ENCODE measurements around the gene KCNA10.

Gene KCNA10

GRCh38 chr1:110488867-110489266, 30.1 kb downstream of the KCNA10 start:
- no peaks in the 10 kb centered on the region for H3K27me3 ChIP-seq (ENCODE audit: insufficient read depth, poor library complexity, severe bottlenecking)
- no peak for TF ChIP-seq POLR2AphosphoS5 (IDR thresholded peaks at IDR 0.05; ENCODE audit: low read depth)
- TF ChIP-seq GABPA (IDR thresholded peaks at IDR 0.05; ENCODE audit: low read depth) = no peak
- TF ChIP-seq SPI1 (IDR thresholded peaks at IDR 0.05; ENCODE audit: borderline replicate concordance, low read depth) = no peak
- TF ChIP-seq CTCF (IDR thresholded peaks at IDR 0.05; ENCODE audit: insufficient read depth, low read length) = no peak
- TF ChIP-seq, protein P1, sequence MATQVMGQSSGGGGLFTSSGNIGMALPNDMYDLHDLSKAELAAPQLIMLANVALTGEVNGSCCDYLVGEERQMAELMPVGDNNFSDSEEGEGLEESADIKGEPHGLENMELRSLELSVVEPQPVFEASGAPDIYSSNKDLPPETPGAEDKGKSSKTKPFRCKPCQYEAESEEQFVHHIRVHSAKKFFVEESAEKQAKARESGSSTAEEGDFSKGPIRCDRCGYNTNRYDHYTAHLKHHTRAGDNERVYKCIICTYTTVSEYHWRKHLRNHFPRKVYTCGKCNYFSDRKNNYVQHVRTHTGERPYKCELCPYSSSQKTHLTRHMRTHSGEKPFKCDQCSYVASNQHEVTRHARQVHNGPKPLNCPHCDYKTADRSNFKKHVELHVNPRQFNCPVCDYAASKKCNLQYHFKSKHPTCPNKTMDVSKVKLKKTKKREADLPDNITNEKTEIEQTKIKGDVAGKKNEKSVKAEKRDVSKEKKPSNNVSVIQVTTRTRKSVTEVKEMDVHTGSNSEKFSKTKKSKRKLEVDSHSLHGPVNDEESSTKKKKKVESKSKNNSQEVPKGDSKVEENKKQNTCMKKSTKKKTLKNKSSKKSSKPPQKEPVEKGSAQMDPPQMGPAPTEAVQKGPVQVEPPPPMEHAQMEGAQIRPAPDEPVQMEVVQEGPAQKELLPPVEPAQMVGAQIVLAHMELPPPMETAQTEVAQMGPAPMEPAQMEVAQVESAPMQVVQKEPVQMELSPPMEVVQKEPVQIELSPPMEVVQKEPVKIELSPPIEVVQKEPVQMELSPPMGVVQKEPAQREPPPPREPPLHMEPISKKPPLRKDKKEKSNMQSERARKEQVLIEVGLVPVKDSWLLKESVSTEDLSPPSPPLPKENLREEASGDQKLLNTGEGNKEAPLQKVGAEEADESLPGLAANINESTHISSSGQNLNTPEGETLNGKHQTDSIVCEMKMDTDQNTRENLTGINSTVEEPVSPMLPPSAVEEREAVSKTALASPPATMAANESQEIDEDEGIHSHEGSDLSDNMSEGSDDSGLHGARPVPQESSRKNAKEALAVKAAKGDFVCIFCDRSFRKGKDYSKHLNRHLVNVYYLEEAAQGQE (IDR thresholded peaks at IDR 0.05; ENCODE audit: insufficient replicate concordance, low read depth) = no peak
- H3K4me3 ChIP-seq (replicated peaks; ENCODE audit: insufficient read depth, low read length) = no peak overlapping the region
- no peak overlapping the region for H3K27ac ChIP-seq (replicated peaks)
- DNase-seq (ENCODE audit: low read depth in 1 of 2, low spot score in 1 of 2) = no peak

GRCh38 chr1:110488161-110488560, 30.8 kb downstream of the KCNA10 start:
- no peak overlapping the region for H3K27ac ChIP-seq (replicated peaks)
- H3K4me3 ChIP-seq (replicated peaks; ENCODE audit: insufficient read depth, low read length) = no peak overlapping the region
- no peak for DNase-seq (ENCODE audit: low read depth in 1 of 2, low spot score in 1 of 2)
- TF ChIP-seq POLR2AphosphoS5 (IDR thresholded peaks at IDR 0.05; ENCODE audit: low read depth) (no peak), SPI1 (IDR thresholded peaks at IDR 0.05; ENCODE audit: borderline replicate concordance, low read depth) (no peak), CTCF (IDR thresholded peaks at IDR 0.05; ENCODE audit: insufficient read depth, low read length) (no peak), GABPA (IDR thresholded peaks at IDR 0.05; ENCODE audit: low read depth) (no peak)
- TF ChIP-seq, protein P1 (IDR thresholded peaks at IDR 0.05; ENCODE audit: insufficient replicate concordance, low read depth) = no peak
- no peaks in the 10 kb centered on the region for H3K27me3 ChIP-seq (ENCODE audit: insufficient read depth, poor library complexity, severe bottlenecking)

DNA sequence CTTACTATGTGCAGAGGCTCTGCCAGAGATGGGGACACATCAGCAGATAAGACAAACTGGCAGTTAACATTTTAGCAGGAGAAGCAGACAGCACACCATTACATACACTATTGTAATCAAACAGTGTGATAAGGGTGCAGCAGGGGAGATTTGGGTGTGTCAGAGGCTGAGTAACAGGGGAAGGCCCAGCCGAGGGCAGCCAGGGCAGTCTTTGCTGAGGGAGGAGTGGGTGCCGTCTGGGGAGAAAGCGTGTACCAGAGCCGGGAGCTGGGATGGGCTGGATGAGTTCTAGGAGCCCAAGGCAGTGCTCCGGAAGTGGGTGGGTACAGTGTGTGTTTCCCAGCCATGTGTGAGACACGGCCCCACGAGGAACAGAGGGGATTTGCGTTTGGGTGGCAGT, 31.2 kb downstream of the KCNA10 start:
- Histone ChIP-seq H3K4me3 (replicated peaks; ENCODE audit: insufficient read depth, low read length) (no peak overlapping the region), H3K27me3 (ENCODE audit: insufficient read depth, poor library complexity, severe bottlenecking) (no peaks in the 10 kb centered on the region), H3K27ac (replicated peaks) (no peak overlapping the region)
- TF ChIP-seq POLR2AphosphoS5 (IDR thresholded peaks at IDR 0.05; ENCODE audit: low read depth) (no peak), GABPA (IDR thresholded peaks at IDR 0.05; ENCODE audit: low read depth) (no peak), SPI1 (IDR thresholded peaks at IDR 0.05; ENCODE audit: borderline replicate concordance, low read depth) (no peak), CTCF (IDR thresholded peaks at IDR 0.05; ENCODE audit: insufficient read depth, low read length) (no peak)
- TF ChIP-seq, protein P1 (IDR thresholded peaks at IDR 0.05; ENCODE audit: insufficient replicate concordance, low read depth) = no peak
- no peak for DNase-seq (ENCODE audit: low read depth in 1 of 2, low spot score in 1 of 2)

All from HL-60 (cell line).